Esophagus mucosa (tissue), 1 donor: Measurements from ENCODE around the gene MFAP2. TPM values are rescaled to one million over a fixed set of nuclear protein-coding genes. Genes with fewer than 3 reads are reported as not detected.
A peak's percentile ranks its signal among the peaks of the same experiment; 100 is the strongest.

ENCODE experiments used
- ATAC-seq: fragments of 200-7000 bp; cut with Tn5 transposase; one replicate; pipeline ENCODE4 v1.9.1; 2020
- total RNA-seq: library from RNA; stranded (reverse); gene quantifications from one replicate; pipeline ENCODE4 v1.2.4, GENCODE V29; 2023
- donor health status: DM: yes; HTN: yes; CAD: no.

MFAP2 gene
- total RNA-seq, 1 donor from 2014 or later: 5.3 TPM

DNA sequence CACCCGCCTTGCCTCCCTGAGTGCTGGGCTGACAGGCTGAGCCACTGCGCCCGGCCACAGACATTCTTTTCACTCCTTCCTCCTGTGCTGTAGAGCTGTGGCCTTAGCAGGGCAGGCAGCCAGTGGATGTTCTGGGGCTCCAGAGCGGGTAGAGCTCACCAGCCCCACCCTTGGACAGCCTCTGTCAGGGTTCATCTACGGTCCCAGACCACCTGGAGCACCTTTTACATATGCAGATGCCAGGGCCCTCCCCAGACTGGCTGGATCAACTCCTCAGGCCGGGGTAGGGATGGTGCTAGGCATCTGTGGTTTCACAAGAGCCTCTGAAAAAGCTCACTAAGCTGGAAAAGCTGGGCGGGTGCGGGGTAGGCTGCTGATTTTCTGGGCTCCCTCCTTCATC lies 26.7 kb upstream of the MFAP2 start:
- no peak for ATAC-seq

- no peak for ATAC-seq
Observed at GRCh38 chr1:17005365-17005740, 24.9 kb upstream of the MFAP2 start.

DNA sequence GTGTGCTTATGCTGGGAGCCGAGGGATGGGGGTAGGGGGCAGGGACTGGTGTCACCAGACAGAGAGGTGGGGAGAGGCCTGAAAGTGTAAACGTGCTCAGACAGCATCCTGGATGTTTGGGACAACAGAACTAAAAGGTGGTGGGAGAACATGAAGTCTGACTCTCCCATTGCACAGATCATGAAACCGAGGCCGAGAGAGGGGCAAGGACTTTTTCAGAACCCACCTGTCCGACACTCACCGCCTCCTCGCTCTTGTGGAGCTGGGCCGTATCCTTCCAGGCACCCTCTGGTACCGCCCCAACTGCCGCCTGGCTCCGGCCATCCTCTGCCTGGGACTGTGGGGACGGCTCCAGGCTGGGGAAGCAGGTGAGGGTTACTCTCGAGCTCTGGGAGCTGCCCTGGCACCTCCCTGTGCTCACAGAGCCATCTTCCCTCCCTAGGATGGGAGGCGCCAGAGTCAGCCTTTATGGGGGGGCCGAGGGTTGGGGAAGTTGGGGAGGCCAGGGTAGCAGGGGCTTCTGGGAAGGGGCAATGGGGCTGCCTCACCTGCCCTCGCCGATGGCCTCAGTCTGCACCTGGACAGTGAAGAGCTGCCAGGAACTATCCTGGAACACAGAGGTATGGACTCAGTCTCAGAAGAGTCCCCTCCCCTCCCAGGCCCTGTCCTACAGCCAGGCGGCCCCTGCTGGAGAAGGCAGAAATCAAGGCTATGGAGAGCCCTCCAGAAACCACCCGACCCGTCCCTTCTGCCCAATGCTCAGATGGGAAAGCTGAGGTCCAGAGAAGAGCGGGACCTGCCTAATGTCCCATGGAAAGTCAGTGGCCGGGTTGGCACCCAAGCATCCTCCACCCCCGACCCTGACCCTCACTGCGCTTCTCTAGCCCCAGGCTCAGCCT lies 24.3 kb upstream of the MFAP2 start:
- no peak for ATAC-seq

- ATAC-seq: no peak
Observed at GRCh38 chr1:17002524-17002902, 22.1 kb upstream of the MFAP2 start.

DNA sequence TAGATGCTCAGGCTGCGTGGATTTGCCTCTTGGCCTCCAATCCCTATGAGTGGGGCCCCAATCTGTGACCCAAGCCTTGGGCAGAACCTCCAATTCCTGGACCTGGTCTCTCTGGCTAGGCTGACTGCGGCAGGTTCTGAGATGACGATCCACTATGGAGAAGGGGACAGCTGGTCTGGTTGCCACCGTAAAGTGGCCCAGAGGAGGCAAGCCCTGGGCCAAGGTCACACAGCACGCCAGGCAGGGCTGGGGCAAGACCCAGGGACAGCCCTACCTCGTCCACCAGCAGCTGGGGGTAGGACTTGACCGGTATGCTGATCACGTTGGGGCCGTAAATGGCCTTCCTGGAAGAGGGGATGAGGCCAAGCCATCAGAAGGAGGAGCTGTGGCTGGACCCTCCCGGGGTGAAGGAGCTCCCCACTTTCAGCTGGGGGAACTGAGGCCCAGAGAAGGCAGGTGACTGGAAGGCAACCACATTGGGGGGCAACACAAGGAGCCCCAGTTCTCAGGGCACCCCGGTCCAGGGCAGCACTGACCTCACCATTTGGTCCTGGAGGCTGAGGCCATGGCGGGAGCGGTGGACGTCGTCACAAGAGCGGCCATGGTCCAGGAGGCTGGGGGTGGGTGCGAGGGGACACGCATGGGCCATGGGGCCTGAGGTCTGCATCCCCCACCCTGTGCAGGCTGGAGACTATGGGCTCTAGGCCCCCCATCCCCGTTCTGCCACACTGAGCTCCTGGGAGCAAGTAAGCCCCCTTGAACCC lies 21.5 kb upstream of the MFAP2 start:
- no peak for ATAC-seq

GRCh38 chr1:16999863-17000262 lies 19.4 kb upstream of the MFAP2 start:
- ATAC-seq: no peak

DNA sequence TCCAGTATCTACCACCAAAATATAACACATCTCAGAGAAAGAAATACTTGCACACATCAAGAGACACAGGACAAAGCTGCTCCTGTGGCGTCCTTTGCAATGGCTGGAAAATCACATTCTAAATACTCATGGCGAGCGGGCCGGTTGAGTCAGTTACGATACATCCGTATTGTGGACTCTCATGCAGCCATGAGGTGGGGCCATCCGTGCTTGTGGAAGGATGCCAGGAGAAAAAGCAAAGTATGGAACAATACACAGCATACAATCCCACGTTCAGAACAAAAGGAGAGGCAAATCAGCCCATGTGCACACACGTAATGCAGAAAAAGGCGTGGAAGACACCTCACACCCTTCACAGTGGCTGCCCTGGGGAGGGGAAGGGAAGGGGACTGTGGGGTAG lies 18.2 kb upstream of the MFAP2 start:
- ATAC-seq: peak; percentile 85

GRCh38 chr1:16996845-16997244 lies 16.4 kb upstream of the MFAP2 start:
- no peak for ATAC-seq

DNA sequence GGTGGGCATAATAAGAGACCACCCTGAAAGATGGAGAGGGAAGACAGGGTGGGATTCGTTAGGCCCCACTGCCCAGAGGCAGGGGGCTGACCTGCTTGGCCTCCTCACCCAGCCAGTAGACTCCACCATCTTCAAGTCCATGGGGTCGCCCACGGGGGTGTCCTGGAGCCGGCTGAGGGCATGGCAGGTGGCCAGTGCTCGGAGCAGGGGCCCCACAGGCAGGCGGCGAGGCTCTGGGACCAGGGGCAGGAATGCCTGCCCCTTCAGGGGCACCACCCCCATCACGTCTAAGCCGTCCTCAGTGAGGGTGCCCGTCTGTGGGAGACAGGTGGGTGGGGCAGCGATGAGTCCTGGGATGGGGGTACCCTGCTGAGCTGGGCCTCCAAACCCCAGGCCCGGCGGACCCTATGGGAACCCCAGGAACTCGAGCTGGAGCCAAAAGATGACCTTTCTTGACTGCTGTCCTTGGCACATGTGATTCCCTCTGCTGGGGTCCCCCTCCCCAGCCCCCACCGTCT lies 13.2 kb upstream of the MFAP2 start:
- no peak for ATAC-seq

GRCh38 chr1:16992675-16993074 lies 12.3 kb upstream of the MFAP2 start:
- no peak for ATAC-seq

DNA sequence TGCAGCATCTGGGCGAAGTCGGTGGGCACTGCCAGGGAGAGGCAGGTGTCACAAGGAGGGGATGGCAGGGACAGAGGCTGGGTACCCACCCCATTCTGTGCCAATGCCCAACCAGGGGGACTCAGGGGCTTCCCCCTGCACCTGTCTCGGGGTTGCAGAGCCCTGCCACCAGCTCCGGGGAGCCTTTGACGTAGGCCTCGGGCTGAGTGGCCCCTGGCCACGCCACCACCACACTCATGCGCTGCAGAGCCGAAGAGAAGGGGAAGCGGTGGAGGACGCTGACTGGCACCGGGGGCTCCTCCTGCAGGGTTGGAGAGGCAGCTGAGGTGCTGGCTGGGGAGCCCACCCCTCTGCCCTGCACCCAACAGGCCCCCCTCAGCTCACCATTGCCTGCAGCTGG lies 11.7 kb upstream of the MFAP2 start:
- ATAC-seq: no peak

DNA sequence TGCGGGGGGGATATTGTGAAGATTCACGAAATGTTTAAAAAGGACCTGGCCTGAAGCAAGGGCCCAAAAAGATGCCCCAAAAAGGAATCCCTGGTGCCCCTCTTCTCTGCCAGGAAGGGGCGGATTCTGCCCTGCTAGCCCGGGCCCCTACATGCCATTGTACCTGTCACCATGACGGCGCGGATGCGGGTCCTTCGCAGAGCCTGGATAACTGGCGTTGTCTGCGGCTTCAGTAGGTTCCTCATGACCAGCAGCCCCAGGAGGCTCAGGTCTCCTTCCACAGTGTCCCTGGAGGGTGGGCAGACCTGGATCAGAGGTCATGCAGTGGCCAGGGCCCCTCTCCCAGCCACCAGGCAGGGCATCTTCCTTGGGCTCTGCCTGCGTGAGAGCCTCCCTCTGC lies 11.2 kb upstream of the MFAP2 start:
- no peak for ATAC-seq

DNA sequence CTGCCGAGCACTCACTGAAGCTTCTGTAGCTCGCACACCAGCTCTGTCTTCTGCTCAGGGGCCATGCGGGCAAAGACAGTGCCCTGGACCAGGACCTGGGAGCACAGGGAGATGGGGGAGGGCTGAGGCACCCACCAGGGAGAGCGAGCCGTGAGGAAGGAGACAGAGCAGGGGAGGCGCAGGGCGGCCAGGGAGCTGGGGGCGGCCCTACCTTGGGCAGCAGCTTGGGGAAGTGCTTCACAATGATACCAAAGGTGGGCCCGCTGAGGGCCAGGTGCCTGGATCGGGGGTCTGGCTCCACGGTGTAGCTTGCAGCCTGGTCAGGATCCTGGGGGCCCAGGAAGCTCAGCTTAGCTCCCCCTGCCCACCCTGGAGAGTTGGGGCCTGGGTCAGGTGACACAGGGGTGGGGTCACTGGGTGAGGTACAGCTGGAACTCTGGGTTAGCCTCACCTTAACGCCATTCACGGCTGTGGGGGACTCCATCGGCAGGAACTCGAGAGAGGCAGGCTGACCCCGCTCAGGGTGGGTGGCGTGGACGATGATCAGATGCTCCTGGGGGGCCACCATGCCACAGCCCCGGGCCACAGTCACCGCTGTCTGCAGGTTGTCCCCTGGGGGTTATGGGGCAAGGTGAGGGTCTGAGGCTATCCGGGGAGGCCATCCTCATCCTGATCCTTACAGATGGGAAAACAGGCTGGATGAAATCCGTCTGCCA lies 9.4 kb upstream of the MFAP2 start:
- ATAC-seq: no peak

DNA sequence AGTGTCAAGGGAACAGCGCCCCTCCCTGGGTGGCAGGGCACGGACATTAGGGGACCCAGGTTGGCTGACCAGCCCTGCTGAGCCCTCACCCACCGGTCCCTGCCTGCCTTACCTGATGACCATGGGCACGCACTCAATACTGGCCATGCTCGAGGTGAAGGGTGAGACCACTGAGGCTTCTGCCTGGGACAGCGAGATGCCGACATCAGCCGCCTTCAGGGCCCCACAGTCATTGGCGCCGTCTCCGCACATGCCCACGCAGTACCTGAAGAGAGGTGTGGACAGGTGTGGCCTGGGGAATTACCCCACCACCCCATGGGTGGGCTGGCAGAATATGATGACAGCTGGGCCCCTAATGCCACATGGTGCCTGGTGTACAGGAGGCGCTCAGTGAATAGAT lies 7.8 kb upstream of the MFAP2 start:
- ATAC-seq: no peak

DNA sequence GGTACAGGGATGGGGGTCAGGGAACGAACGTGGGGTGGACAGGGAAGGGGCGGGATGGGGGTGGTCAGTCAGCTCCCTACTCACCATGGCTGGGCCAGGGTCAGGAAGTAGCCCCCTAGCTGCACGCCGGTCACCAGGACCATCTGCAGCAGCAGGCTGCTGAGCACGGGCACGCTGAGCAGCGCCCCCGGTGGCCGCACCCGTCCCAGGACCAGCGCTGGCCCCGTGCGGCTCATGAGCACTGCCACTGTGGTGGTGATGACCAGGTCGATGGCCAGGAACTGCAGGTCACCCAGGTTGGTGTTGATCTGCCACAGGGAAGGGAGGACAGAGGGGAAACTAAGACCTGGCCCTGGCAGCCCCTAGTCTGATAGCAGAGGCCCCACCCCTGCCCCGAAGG lies 6.5 kb upstream of the MFAP2 start:
- ATAC-seq: no peak

DNA sequence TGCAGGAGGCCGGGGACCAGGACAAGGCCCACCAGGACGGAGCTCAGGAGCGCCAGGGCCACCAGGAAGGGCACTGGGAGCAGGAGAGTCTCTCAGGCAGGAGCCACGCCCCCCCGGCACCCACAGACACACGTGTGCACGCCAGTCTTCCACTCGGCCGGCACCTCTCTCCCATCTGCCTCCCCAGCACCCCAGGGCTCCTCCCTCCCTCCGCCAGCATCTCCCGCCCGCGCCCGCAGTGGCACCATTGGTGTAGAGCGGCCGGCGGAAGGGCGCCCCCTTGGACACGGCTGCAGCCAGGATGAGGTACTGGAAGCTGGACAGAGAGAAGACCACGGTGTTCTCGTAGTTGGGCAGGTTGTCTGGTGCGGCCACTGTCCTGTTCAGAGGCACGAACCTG lies 6.1 kb upstream of the MFAP2 start:
- ATAC-seq: no peak

DNA sequence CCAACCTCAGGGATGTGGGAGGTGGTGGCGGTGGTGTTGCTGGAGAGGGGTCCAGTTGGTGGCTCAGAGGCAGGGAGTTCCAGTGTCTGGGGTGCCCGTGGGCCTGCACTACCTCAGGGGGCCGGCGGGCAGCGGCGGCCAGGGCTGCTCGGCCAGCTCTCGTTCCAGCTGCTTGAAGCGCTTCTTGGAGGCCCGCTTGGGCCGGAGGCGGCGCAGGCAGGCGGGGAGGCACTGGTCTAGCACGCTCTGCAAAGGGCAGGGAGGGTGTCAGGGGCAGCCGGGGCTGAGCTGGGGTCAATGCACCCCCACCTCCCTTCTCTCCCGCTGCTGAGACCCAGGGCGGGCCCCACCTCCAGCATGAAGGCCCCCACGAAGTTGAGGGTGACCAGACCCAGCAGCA lies 5.7 kb upstream of the MFAP2 start:
- no peak for ATAC-seq

DNA sequence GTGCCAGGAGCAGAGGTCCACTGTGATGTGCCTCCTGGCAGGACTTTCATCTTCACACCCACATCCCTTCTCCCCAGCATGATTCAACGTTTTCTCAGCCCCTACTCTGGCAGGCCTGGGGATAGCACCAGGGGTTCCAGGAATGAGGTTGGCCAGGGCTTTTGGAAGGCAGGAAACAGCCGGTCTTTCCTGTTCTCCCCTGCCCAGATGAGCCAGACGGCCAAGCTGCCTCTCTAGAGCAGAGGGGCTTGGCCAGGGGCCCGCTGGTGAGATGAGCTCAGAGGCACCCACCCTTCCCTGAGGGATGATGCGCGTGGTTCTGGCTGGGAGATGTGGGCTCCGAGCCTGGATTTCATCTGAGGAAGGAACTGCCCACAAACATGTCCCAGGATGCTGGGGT lies 4.3 kb upstream of the MFAP2 start:
- peak; percentile 75 for ATAC-seq

- ATAC-seq: no peak
Observed at GRCh38 chr1:16983649-16984048, 3.2 kb upstream of the MFAP2 start.

DNA sequence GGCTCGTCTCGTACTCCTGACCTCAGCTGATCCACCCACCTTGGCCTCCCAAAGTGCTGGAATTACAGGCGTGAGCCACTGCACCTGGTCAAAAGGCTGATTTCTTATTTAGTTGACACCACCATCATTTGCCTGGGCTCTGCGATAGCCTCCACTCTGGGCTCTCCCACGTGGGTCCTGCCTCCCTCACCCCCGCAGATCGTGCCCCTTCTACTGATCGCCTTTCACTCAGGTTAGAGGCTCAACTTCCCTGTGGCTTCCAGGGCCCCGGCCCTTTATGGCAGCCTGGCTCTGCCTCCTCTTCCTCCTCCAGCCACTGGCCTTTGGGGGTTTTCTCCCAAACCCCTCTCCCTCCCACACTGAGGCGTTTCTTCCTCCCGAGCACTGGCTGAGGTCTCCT lies 2.5 kb upstream of the MFAP2 start:
- no peak for ATAC-seq

DNA sequence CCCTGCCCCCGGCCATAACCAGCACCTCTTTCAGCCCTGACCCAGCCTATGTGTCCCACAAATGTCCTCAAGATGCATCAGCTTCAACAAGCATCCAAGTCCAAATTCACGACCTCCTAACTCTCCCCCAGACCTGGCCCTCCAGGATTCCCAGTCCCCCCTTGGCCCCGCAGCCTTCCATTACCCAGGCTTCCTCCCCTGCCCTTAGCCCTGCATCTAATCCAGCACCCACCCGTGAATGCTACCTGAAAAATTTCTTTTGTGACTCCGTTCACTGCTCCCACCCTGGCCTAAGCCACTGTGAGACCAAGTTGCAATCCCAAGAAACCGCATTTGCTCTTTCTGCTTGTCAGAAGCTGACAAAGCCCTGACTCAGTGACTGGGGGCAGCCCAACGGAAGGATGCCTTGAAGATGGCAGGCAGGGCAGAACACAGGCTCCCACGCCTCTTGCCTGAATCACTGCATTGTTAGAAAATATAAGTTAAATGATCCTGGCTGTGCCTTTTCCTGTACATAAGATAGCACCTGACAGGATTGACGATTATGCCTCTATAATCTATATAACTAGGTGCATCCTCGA lies 939 bp upstream of the MFAP2 start:
- ATAC-seq: no peak

GRCh38 chr1:16979475-16980327 lies 719 bp downstream of the MFAP2 start:
- ATAC-seq: no peak
